Activated B cell treated with CpG ODN at 0.5 μM for 24 hours (primary cell): ENCODE data around the gene LYPD8. TPM values are rescaled to one million over a fixed set of nuclear protein-coding genes. Genes with fewer than 3 reads are reported as not detected.

Source experiments
- ATAC-seq: fragments of 200-7000 bp; cut with Tn5 transposase; one replicate; pipeline ENCODE4 v1.10.0; 2021; ENCODE audit warnings: low read depth, mild to moderate bottlenecking, moderate library complexity
- CTCF ChIA-PET: fragments of 350-600 bp; sonication (Branson Sonifier 250); formaldehyde crosslinking; loops from one replicate; lab custom pipeline; 2021; ENCODE audit warnings: antibody characterized with exemption; lab: Charles Lee
- POLR2A ChIA-PET: fragments of 350-600 bp; sonication (Branson Sonifier 250); formaldehyde crosslinking; loops from one replicate; lab custom pipeline; 2021; ENCODE audit warnings: antibody characterized with exemption; lab: Charles Lee
- DNase-seq: peaks from one replicate; pipeline ENCODE4 v3.0.0; 2022
- H3K27ac Mint-ChIP-seq: one replicate; pipeline ENCODE4 v1.8.0; 2020; ENCODE audit warnings: mixed read lengths
- H3K27me3 Mint-ChIP-seq: one replicate; pipeline ENCODE4 v1.8.0; 2021; ENCODE audit warnings: mixed read lengths
- H3K36me3 Mint-ChIP-seq: one replicate; pipeline ENCODE4 v1.8.0; 2021; ENCODE audit warnings: low read depth, mixed read lengths
- H3K4me1 Mint-ChIP-seq: one replicate; pipeline ENCODE4 v1.8.0; 2021; ENCODE audit warnings: mixed read lengths
- H3K4me3 Mint-ChIP-seq: one replicate; pipeline ENCODE4 v1.8.0; 2020; ENCODE audit warnings: mild to moderate bottlenecking, mixed read lengths
- H3K9me3 Mint-ChIP-seq: one replicate; pipeline ENCODE4 v1.8.0; 2020; ENCODE audit warnings: mixed read lengths
- CTCF ChIP-seq: fragments of 200-600 bp; IDR thresholded peaks from one replicate; pipeline ENCODE4 v1.8.0; 2022; ENCODE audit warnings: antibody characterized with exemption, mild to moderate bottlenecking
- intact Hi-C: fragments of 100-400 bp; cut with micrococcal nuclease; formaldehyde crosslinking; loops from one replicate; pipeline ENCODE4 v1.15.1; 2024
- total RNA-seq: library from RNA; stranded (reverse); gene quantifications from 2 replicates; pipeline ENCODE4 v1.2.3, GENCODE V29; 2022

The LYPD8 gene
- total RNA-seq, 1 donor from 2014 or later, result not detected

GRCh38 chr1:248751142-248751541, 4.4 kb downstream of the LYPD8 start:
- Mint-ChIP-seq H3K36me3 (no peaks in the 10 kb centered on the region), H3K9me3 (no peaks in the 10 kb centered on the region), H3K4me3 (no peak overlapping the region), H3K4me1 (peaks cover 16% of the 10 kb centered on the region), H3K27me3 (peaks cover 1% of the 10 kb centered on the region), H3K27ac (no peak overlapping the region)
- intact Hi-C loops, result loop anchor here (5.0 kb wide), 1 partner anchor 41 kb away; no protein-coding TSS in a partner anchor
- no peak for ATAC-seq
- POLR2A ChIA-PET, result no interaction called here
- DNase-seq, result no peak
- CTCF ChIA-PET, result no interaction called here
- no peak for TF ChIP-seq CTCF

- peaks cover 1% of the 10 kb centered on the region for H3K27me3 Mint-ChIP-seq
- DNase-seq (no peak), ATAC-seq (no peak)
- ChIA-PET POLR2A (no interaction called here), CTCF (no interaction called here)
- H3K27ac Mint-ChIP-seq, result no peak overlapping the region
- peaks cover 16% of the 10 kb centered on the region for H3K4me1 Mint-ChIP-seq
- no peaks in the 10 kb centered on the region for H3K36me3 Mint-ChIP-seq
- H3K4me3 Mint-ChIP-seq, result no peak overlapping the region
- intact Hi-C loops, result loop anchor here (5.0 kb wide), 1 partner anchor 42 kb away; no protein-coding TSS in a partner anchor
- TF ChIP-seq CTCF, result no peak
- H3K9me3 Mint-ChIP-seq, result no peaks in the 10 kb centered on the region
These were observed 5.1 kb downstream of the LYPD8 start for GRCh38 chr1:248750496-248750895.

- POLR2A ChIA-PET, result no interaction called here
- H3K4me1 Mint-ChIP-seq, result peaks cover 16% of the 10 kb centered on the region
- intact Hi-C loops, result no loop called here
- TF ChIP-seq CTCF, result no peak
- H3K27me3 Mint-ChIP-seq, result peaks cover 1% of the 10 kb centered on the region
- no peaks in the 10 kb centered on the region for H3K9me3 Mint-ChIP-seq
- no peak overlapping the region for H3K4me3 Mint-ChIP-seq
- no peak overlapping the region for H3K27ac Mint-ChIP-seq
- no peak for DNase-seq
- ATAC-seq, result no peak
- CTCF ChIA-PET, result no interaction called here
- no peaks in the 10 kb centered on the region for H3K36me3 Mint-ChIP-seq
These were observed 7.3 kb downstream of the LYPD8 start for GRCh38 chr1:248748211-248748610.

- ATAC-seq, result no peak
- no peak overlapping the region for H3K27ac Mint-ChIP-seq
- H3K9me3 Mint-ChIP-seq, result peaks cover 2% of the 10 kb centered on the region
- intact Hi-C loops, result no loop called here
- POLR2A ChIA-PET, result no interaction called here
- no peak overlapping the region for H3K4me3 Mint-ChIP-seq
- DNase-seq, result no peak
- CTCF ChIA-PET, result interaction anchor here (0.7 kb wide), 1 partner anchor 50 kb away, joined by 3 read pairs; no protein-coding TSS in a partner anchor
- no peaks in the 10 kb centered on the region for H3K36me3 Mint-ChIP-seq
- H3K27me3 Mint-ChIP-seq, result no peaks in the 10 kb centered on the region
- TF ChIP-seq CTCF, result no peak
- H3K4me1 Mint-ChIP-seq, result no peaks in the 10 kb centered on the region
These were observed 14.7 kb downstream of the LYPD8 start for GRCh38 chr1:248740876-248741275.

GRCh38 chr1:248739572-248740205, 15.9 kb downstream of the LYPD8 start:
- no peak overlapping the region for H3K27ac Mint-ChIP-seq
- intact Hi-C loops, result no loop called here
- H3K4me3 Mint-ChIP-seq, result no peak overlapping the region
- H3K36me3 Mint-ChIP-seq, result no peaks in the 10 kb centered on the region
- H3K9me3 Mint-ChIP-seq, result peaks cover 7% of the 10 kb centered on the region
- ChIA-PET CTCF (no interaction called here), POLR2A (no interaction called here)
- no peaks in the 10 kb centered on the region for H3K4me1 Mint-ChIP-seq
- TF ChIP-seq CTCF, result no peak
- no peak for DNase-seq
- H3K27me3 Mint-ChIP-seq, result no peaks in the 10 kb centered on the region
- no peak for ATAC-seq
